Upper lobe of right lung (tissue), 1 donor: ENCODE results near the gene NRL. TPM values are rescaled to one million over a fixed set of nuclear protein-coding genes. Genes with fewer than 3 reads are reported as not detected.

Experiments used
- ATAC-seq: fragments of 200-7000 bp; cut with Tn5 transposase; one replicate; pipeline ENCODE4 v1.9.1; 2020; ENCODE audit warnings: mild to moderate bottlenecking, moderate library complexity
- DNase-seq: peaks from one replicate; pipeline ENCODE4 v3.0.0-alpha.2; 2020
- H3K27ac ChIP-seq: fragments of 200-600 bp; one replicate; pipeline ENCODE4 v1.8.0; 2022
- H3K27me3 ChIP-seq: fragments of 200-600 bp; one replicate; pipeline ENCODE4 v1.8.0; 2022; ENCODE audit warnings: mild to moderate bottlenecking
- H3K36me3 ChIP-seq: fragments of 200-600 bp; one replicate; pipeline ENCODE4 v1.8.0; 2022
- H3K4me1 ChIP-seq: fragments of 200-600 bp; one replicate; pipeline ENCODE4 v1.8.0; 2022
- H3K4me3 ChIP-seq: fragments of 200-600 bp; one replicate; pipeline ENCODE4 v1.8.0; 2022; ENCODE audit warnings: mild to moderate bottlenecking
- H3K9me3 ChIP-seq: fragments of 200-600 bp; one replicate; pipeline ENCODE4 v1.8.0; 2022
- intact Hi-C: fragments of 100-400 bp; cut with DNase I; formaldehyde crosslinking; loops from one replicate; pipeline ENCODE4 v1.11.0; 2022
- total RNA-seq: library from RNA; stranded (reverse); fragmentation: NEBNext Ultra II Directional; extraction: Animal tissue kit (Norgen Biotek cat#: 25700); gene quantifications from one replicate; pipeline ENCODE4 v1.2.1, GENCODE V29; 2021
- TF ChIP-seq, protein P1 (sequence below): fragments of 200-600 bp; IDR thresholded peaks from one replicate; pipeline ENCODE4 v1.8.0; 2022; ENCODE audit warnings: antibody characterized with exemption
- donor health status: DM: no; HTN: yes; CAD: no; lungs with severe emphysema.

NRL gene
- total RNA-seq, 1 donor from 2014 or later: 2.8 TPM

DNA sequence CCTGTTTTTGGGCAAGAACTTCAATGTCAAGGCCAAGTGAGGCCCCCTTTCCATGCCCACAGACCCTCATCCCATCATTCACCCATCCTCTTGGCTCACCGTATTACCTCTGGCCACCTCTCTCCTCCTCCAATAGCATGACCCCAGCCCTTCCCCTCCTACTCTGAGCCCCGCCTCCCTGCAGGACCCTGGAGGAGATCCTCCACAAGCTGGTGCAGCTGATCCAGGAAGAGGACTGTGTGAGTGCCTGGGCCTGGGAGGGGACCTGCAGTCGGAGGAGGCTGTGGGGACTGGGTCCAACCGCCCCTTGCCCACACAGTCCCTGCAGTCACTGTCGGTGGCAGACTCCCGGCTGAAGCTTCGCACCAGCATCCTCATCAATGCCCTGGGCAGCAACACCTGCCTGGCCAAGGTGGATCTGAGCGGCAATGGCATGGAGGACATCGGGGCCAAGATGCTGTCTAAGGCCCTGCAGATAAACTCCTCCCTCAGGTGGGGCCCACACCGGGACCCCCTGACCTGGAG, 55.7 kb downstream of the NRL start:
- intact Hi-C loops: loop anchor here (10.0 kb wide), 1 partner anchor 46 kb away; no protein-coding TSS in a partner anchor
- peak; percentile 56 for DNase-seq

DNA sequence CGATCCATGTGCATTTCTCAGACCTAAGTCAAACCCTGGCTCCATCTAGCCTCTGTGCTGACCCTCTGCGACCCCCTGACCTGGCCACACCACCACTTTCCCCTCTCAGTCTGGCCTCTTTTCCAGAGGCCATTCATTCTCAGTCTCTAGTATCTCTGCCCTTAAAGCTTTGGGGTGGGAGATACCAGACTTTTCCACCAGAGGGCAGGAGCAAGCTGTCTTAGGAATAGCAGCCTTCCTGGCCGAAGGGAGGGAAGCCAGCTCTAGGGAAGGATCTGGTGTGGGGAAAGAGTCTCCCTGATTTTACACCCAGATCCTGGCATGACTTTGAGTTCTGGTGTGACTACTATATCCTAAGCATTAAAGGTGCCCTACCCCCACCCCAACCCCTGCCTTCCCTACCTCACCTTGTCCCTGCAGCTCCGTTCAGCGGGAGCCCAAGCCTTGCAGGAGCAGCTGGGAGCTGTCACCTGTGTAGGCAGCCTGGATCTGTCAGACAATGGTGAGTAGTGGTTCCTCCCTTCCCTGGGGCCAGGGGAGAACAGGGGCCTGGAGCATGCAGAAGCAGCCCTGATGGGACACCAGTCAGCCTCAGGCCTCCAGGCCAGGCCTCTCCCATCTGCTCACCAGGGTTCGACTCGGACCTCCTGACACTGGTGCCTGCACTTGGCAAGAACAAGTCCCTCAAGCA, 56.3 kb downstream of the NRL start:
- peak; percentile 83 for ATAC-seq
- TF ChIP-seq, protein P1, sequence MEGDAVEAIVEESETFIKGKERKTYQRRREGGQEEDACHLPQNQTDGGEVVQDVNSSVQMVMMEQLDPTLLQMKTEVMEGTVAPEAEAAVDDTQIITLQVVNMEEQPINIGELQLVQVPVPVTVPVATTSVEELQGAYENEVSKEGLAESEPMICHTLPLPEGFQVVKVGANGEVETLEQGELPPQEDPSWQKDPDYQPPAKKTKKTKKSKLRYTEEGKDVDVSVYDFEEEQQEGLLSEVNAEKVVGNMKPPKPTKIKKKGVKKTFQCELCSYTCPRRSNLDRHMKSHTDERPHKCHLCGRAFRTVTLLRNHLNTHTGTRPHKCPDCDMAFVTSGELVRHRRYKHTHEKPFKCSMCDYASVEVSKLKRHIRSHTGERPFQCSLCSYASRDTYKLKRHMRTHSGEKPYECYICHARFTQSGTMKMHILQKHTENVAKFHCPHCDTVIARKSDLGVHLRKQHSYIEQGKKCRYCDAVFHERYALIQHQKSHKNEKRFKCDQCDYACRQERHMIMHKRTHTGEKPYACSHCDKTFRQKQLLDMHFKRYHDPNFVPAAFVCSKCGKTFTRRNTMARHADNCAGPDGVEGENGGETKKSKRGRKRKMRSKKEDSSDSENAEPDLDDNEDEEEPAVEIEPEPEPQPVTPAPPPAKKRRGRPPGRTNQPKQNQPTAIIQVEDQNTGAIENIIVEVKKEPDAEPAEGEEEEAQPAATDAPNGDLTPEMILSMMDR: peak; percentile 75
- Histone ChIP-seq H3K27me3 (no peaks in the 10 kb centered on the region), H3K27ac (no peak overlapping the region), H3K4me3 (no peak overlapping the region), H3K4me1 (no peaks in the 10 kb centered on the region), H3K9me3 (no peaks in the 10 kb centered on the region), H3K36me3 (no peaks in the 10 kb centered on the region)
- DNase-seq: peak; percentile 62
- intact Hi-C loops: loop anchor here (10.0 kb wide), 1 partner anchor 46 kb away; no protein-coding TSS in a partner anchor

More for the DNA sequence above, 55.7 kb downstream of the NRL start:
- H3K36me3 ChIP-seq: no peaks in the 10 kb centered on the region
- ATAC-seq: no peak
- H3K4me1 ChIP-seq: no peaks in the 10 kb centered on the region
- no peak overlapping the region for H3K27ac ChIP-seq
- no peaks in the 10 kb centered on the region for H3K9me3 ChIP-seq
- TF ChIP-seq, protein P1: no peak
- H3K27me3 ChIP-seq: no peaks in the 10 kb centered on the region
- no peak overlapping the region for H3K4me3 ChIP-seq

DNA sequence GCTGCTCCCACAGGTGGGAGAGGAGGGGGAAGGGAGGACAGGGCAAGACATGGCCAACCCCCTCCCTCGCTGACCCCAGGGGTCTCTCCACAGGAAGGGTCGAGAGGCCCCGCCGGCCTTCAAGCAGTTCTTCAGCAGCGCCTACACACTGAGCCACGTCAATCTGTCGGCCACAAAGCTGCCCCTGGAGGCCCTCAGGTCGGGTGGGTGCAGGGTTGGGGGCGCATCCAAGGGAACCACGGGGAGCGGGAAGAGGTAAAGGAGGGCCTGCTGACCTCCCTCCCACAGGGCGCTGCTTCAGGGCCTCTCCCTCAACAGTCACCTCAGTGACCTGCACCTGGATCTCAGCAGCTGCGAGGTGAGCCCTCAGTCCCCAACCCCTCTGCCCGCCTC, 56.9 kb downstream of the NRL start:
- ATAC-seq: no peak
- no peaks in the 10 kb centered on the region for H3K9me3 ChIP-seq
- TF ChIP-seq, protein P1: no peak
- H3K4me3 ChIP-seq: no peak overlapping the region
- no peak overlapping the region for H3K27ac ChIP-seq
- H3K4me1 ChIP-seq: no peaks in the 10 kb centered on the region
- H3K27me3 ChIP-seq: no peaks in the 10 kb centered on the region
- DNase-seq: peak; percentile 59
- intact Hi-C loops: loop anchor here (10.0 kb wide), 1 partner anchor 47 kb away; no protein-coding TSS in a partner anchor
- no peaks in the 10 kb centered on the region for H3K36me3 ChIP-seq

DNA sequence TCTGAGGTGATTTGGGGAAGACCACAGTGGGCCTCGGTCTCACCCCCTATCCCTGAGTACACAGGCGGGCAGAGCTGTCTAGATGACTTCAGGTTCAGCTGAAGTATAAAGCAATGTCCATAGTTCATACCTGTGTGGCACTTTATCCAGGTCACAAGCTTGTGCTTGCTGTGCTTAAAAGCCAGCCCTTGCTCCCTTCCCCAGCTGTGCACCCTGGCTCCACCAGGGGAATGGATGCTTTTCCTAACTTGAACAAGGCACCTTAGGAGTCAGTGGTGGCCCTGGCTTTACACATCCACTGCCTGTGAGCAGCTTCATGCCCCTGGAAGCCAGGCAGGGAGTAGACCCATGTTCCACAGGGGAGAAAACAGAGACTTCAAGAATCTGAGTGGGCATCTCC, 57.5 kb downstream of the NRL start:
- H3K36me3 ChIP-seq: no peaks in the 10 kb centered on the region
- TF ChIP-seq, protein P1: no peak
- intact Hi-C loops: loop anchor here (10.0 kb wide), 1 partner anchor 48 kb away; no protein-coding TSS in a partner anchor
- ATAC-seq (no peak), DNase-seq (no peak)
- no peaks in the 10 kb centered on the region for H3K27me3 ChIP-seq
- peaks cover 6% of the 10 kb centered on the region for H3K4me1 ChIP-seq
- no peak overlapping the region for H3K4me3 ChIP-seq
- H3K27ac ChIP-seq: no peak overlapping the region
- no peaks in the 10 kb centered on the region for H3K9me3 ChIP-seq

DNA sequence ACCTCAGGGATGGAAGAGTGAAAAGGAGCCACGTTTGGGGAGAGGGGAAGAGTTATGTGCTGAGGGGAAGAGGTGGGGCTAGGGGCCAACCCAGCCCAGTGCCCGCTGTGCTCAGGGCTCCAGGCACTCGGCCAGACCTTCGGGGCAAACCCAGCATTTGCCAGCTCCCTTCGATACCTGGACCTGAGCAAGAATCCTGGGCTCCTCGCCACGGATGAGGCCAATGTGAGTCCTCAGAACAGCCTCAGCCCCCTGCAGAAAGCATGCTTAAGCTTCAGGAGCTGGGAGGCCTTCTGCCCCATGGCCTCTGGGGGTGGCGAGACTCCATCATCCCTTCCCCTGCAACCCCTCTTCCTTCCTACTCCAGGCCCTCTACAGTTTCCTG, 58.0 kb downstream of the NRL start:
- ATAC-seq: no peak
- no peaks in the 10 kb centered on the region for H3K9me3 ChIP-seq
- peak; percentile 52 for DNase-seq
- TF ChIP-seq, protein P1: no peak
- H3K27me3 ChIP-seq: no peaks in the 10 kb centered on the region
- H3K27ac ChIP-seq: no peak overlapping the region
- H3K4me3 ChIP-seq: no peak overlapping the region
- intact Hi-C loops: loop anchor here (10.0 kb wide), 1 partner anchor 48 kb away; no protein-coding TSS in a partner anchor
- H3K4me1 ChIP-seq: peaks cover 9% of the 10 kb centered on the region
- no peaks in the 10 kb centered on the region for H3K36me3 ChIP-seq
